HG02759 (cell line): ENCODE data around the gene TTC21A.

ENCODE experiments used
- ATAC-seq: cut with Tn5 transposase; IDR thresholded peaks from one replicate; pipeline ENCODE4 v1.9.1; 2021; ENCODE audit warnings: mild to moderate bottlenecking, moderate library complexity; ENCODE audit not compliant: unreplicated experiment

The TTC21A gene

GRCh38 chr3:39136533-39137434 lies 29.3 kb downstream of the TTC21A start:
- ATAC-seq = no peak

- no peak for ATAC-seq
Measured at GRCh38 chr3:39137435-39137936, 30.0 kb downstream of the TTC21A start.

DNA sequence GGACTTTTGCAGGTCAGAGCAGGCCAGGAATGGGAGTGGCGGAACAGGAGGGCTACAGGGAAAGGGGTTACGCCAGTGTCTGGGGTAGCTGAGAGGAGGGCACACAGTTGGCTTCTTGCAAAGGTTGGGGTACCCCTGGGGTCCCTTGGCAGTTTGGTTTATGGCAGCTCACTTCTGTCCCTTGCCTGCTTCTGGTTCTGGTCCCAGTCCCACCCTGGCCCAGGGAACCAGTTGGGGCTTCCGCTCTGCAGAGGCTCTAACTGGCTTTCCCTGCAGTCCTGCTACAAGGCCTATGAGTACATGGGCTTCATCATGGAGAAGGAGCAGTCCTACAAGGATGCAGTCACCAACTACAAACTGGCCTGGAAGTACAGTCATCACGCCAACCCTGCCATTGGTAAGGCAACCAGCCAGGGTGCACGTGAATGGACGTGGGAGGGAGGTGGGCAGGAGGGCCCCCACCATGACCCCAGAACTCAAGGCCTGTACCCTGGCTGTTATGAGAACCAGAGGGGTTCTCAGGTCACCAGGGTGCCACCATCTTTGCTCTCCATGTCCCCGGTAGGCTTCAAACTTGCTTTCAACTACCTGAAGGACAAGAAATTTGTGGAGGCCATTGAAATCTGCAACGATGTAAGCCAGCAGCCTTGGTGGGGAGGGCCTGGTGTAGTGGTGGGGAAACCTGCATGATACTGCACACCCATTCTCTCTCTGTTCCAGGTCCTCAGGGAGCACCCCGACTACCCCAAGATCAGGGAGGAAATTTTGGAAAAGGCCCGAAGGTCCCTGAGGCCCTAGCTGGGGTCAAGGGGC lies 30.7 kb downstream of the TTC21A start:
- ATAC-seq = no peak

GRCh38 chr3:39138804-39139415 lies 31.4 kb downstream of the TTC21A start:
- ATAC-seq = no peak

DNA sequence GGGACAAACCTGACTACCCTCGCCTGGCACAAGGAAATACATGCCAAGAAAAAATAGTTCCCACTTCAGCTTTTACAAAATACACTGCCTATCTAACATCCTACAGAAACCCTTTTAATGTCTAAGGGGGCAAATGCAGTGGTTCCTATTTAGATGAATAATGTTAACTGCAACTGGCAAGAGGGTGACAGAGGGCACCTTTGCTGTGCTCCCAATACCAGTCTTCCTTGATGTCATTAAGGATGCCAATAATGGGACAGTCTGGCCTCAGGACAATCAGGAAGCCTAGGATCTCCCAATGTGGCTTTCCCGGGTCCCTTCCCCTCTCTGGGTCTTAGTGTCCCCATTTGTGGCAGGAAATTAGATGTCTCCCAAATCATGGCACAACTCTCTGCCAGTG lies 32.0 kb downstream of the TTC21A start:
- no peak for ATAC-seq

DNA sequence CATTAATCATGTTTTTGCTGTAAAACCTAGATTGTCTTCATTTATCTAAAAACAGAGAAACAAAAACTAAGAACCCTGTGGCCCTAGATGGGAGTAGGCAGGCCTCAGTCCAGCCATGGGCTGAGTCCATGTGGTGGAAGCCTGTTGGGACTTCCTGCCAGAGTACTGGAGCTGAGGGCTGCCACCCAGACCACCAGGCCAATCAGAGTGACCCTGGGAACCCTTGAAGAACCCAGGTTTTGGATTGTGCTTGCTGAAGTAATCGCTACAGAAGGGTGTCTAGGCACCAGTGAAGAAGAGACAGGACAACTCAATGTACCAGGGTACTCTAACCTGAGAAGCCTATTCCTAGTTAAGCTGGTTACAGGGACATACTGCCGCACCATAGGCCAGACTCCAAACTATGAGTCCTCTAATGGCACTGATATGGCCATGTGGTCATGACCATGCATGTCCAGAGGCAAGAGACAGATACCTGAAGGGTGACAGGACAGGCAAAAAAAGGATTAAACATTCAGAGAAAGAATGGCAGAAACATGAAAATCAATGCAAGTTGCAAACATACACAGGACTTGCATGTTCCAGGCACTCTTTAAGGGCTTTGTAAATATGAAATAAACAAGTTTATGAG lies 33.0 kb downstream of the TTC21A start:
- no peak for ATAC-seq

- no peak for ATAC-seq
Measured at GRCh38 chr3:39141171-39141995, 33.9 kb downstream of the TTC21A start.

DNA sequence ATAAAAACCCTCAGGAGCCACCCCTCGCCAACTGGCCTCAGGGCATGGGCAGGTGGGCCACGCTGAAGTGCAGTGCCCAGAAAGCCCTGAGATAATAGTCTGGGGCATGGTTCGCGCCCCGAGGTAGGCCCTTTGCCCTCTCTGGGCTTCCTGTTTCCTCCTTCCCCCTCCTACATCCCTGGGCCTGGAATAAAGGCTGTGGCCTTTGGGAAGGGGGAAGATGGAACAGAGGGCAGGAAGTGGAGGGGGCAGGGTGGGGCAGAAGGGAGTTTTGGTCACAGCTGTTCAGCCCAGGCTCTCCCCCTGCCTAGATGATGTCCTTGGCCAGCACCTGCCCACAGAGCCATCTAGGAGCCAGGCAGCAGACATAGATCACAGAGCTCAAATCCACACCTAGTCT lies 34.6 kb downstream of the TTC21A start:
- ATAC-seq = no peak

DNA sequence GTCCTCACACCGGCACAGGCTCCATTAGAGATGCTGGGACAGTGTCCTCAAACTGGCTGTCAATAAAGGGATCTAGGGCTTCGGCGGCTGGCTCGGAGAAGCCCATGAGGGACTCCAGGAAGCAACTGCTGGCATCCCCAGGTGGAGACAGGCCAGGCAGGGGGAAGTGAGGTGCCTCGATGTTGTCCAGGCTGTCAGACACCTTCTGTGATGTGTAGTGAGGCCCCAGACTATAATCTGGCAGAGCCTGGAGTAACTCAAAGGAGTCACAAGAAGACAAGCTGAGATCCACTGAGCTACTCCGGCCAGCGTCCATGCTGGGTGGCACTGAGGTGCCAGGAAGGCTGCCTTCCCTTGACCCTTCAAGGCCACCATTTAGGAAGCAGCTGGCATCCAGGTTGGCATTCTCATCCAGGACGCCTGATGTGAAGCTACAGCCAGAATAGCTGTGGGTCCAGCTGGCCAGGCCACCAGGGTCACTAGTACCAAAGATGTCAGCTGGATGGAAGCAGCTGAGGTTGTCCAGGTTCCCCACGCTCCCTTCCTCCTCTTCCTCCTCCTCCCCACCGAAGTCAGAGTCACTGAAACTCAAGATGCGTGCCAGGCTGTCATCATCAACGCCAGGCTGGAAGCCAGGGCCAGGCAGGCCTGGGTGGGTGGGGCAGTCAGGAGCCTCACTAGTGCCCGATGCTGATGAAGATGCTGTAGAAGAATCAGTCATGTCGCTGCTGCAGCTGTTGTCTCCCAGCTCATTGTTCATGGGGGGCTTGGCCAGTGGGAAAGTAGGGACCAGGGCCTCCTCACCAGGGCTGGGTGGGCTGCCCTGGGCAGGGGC lies 35.8 kb downstream of the TTC21A start:
- no peak for ATAC-seq

DNA sequence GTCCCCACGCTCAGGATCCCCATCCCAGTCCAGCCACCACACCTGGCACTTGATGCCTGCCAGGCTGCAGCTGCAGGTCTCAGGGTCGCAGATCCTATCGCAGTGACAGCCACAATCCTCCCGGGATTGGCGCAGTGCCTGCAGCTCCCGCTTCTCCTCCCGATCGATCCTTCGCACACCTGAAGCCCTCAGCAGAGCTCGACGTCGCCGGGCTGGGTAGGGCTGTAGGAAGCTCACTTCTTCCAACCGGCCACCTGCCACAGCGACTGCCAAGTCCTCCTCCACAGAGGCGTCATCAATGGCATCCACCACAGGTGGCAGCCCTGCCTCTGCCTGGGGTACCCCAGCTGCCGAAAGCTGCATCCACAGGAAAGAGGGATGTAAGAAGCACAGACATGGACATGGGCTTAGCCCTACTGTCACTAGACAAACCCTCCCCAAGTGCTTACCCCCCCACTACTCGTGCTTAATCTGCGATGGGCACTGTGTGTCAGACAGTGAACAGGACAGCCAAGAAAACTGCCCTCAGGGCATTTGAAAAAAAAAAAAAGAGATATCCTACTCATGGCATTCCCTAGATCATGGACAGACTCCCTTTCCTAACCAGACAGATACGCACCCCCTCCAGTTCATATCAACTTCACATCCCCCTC lies 36.7 kb downstream of the TTC21A start:
- no peak for ATAC-seq

DNA sequence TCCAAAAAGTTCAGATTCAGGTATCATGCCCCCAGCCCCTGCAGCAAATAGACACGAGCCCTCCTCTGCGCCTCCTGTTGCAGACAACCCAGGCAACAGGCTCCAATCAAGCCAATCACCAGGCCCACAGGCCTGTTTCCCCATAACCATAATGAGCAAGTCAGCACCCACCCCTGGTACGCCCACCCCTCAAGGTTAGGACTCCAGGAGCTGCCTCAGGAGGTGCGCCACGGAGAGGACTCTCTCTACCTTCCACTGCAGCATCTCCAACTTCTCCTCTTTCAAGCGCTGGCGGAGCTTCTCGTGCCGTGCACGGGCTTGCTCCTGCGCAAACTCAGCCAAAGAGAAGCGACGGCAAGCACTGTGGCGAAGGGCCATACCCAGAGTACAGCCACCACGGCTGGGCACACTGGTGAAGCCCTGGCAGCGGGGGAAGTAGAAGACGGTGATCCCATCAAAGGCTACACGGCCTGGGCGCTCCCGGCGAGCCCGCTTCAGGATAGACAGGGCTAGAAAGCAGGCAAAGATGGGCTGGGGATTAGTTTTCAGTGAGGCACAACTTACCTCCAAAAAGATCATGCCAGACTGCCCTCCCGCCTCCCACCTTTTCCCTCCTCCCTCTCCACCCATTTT lies 37.4 kb downstream of the TTC21A start:
- no peak for ATAC-seq

- ATAC-seq = no peak
Measured at GRCh38 chr3:39146083-39146501, 38.6 kb downstream of the TTC21A start.

DNA sequence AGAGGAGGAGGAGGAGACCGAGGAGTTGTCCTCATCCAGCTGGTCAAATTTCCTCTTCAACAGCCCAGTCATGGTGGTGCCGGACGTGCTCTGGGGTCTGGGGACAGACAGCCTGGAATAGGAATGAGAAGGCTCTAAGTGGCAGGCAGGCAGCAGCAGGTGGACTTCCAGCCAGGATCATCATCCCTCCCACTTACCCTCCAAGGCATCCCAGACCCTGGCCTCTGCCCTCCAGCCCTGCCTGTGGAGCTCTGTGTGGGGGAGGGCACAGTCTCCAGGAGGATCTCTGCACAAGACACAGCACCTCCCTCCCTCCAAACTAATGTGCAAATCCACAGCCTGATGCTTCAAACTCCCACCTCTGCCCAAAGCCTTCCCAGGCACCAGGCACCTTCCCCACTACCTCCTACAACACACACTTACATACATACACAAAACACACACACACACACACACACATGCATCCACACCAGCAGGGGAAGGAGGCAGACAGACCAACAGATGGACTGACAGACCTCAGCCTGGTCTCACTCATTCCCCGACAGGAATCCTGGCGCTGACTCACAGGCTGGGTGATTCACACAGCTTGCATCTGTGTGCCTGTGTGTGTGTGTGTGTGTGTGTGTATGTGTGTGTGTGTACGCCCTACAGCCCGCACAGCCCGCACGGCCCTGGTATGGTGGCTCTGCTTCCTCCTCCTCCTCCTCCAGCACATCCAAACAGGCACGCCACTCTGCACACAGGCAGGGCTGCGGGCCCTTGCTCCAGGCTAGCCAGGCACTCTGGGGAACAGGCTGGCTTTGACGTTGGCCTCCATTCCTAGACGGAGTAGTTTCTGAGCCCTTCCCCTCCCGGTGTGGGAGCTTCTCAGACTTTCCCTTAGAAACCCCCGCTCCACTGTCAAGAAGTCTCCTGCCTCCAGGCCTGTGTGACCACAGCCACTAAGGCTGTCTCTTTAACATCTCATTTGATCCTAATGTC lies 39.4 kb downstream of the TTC21A start:
- peak; percentile 26 for ATAC-seq

GRCh38 chr3:39147711-39148434 lies 40.4 kb downstream of the TTC21A start:
- peak; percentile 26 for ATAC-seq

DNA sequence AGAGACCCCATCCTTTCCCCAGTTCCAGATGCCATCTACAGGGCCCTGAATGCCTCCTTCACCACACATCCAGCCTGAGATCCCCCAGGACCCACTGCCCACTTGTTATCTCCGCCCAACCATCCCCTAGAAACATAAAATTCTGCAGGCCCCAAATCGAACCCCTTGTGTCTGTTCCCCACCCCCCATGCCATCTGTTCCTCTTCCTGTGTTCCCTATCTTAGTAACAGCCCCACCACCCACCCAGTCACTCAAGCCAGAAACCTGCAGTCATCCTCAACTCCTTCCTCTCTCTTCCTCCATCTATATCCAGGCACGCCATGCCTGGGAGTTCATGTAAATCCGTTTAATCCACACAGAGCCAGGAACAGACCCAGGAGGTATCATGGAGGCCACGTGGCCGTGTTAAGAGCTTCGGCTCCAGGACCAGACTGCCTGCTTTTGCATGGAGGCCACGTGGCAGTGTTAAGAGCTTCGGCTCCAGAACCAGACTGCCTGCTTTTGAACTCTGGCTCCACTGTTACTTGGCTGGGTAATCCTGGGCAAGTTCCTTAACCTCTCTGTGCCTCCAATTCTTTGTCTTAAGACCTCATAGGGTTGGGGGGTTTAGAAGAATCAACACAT lies 41.1 kb downstream of the TTC21A start:
- ATAC-seq = no peak

DNA sequence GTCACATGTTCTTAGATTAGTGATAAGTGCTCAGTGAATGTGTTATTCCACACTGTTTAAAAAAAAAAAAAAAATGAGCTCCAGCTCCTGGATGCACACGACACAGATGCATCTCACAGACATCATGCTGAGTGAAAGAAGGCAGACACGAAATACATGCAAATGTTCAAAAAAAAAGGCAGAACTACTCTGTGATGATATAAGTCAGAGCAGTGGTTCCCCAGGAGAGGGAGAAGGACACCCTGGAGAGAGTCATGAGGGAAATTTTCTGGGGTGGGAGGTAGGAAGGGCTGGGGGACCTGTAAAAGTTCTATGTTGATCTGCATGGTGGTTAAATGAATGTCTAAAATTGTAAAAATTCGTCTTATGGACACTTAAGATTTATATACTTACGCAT lies 41.6 kb downstream of the TTC21A start:
- ATAC-seq = no peak
